Stimulated activated CD8-positive, alpha-beta memory T cell treated with anti-CD3 and anti-CD28 coated beads, Interleukin-4, amount 100 ng/mL, for 48 hours (primary cell): ENCODE results near the gene KIAA1958.

Source experiments
- DNase-seq: peaks from one replicate; pipeline ENCODE4 v3.0.0-alpha.2; 2020

Gene KIAA1958

GRCh38 chr9:112605963-112606699 lies 119.5 kb downstream of the KIAA1958 start:
- DNase-seq = no peak

- DNase-seq = no peak
These were observed 122.2 kb downstream of the KIAA1958 start for GRCh38 chr9:112608851-112609250.

- no peak for DNase-seq
These were observed 129.1 kb downstream of the KIAA1958 start for GRCh38 chr9:112615584-112616266.

DNA sequence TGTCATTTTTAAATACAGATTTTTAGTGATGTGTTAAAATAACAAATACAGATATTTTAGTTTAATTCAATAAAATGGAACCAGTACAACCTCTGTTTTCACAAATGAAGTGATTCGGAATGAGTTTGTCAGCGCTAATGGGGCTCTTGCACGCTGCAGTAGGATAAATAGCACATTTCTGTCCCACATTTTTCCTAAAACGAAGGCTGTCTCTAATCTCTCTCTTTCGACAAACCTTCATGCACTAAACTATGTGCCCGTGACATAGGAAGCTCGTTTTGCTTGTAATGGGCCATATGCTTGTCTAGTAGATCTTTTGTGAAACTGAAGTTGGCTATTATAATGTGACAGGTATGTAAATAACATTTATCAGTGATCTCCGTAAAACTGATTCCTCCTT lies 130.7 kb downstream of the KIAA1958 start:
- DNase-seq = no peak

DNA sequence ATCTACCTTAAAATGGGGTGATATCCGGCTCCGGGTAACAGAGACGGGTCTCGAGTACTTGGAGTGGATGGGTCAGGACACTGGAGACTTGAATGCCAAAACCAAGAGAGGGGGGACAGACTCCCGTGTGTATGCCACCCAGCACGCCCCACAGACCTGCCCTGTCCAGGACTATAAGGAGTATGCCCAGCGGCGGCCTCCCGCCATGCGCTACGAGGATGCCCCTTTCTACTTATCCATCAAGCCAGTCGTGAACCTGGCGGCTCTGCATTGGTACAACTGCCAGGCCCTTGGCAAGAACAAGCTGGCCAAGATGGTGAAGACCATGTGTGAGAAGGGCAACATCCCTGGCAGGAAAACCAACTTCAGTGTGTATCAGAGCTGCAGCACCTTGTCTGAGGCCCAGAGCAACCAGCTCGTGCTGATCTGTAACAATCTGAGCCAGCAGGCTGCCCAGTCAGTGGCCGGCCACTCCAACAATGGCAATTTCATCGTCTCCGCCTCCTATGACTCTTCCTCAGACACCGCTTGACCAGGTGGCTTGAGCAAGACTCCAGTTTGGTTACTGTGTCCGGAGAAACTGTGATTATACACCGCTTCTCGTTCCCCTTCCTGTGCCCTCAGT lies 131.9 kb downstream of the KIAA1958 start:
- no peak for DNase-seq

DNA sequence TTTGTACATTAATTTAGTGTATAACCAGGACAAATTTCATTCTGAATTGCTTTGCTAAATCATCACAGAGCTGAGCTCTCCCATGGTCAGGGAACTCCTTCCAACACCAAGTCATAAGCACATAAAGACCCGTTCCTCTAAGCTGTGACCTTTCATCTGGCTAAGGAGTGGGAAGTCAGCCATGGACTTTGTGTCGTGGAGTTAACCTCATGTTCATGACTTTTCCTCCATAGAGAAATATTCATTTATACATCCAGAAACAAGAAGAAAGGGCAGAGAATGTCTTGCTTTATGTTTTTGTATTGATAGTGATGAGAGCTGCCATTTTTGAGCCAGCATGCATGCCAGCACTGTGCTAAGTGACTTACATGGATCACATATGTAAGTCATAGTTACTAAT lies 133.8 kb downstream of the KIAA1958 start:
- DNase-seq = no peak

- no peak for DNase-seq
These were observed 134.5 kb downstream of the KIAA1958 start for GRCh38 chr9:112621018-112621655.

GRCh38 chr9:112623198-112623597 lies 136.6 kb downstream of the KIAA1958 start:
- DNase-seq = no peak

- DNase-seq = no peak
These were observed 138.4 kb downstream of the KIAA1958 start for GRCh38 chr9:112624711-112625707.

DNA sequence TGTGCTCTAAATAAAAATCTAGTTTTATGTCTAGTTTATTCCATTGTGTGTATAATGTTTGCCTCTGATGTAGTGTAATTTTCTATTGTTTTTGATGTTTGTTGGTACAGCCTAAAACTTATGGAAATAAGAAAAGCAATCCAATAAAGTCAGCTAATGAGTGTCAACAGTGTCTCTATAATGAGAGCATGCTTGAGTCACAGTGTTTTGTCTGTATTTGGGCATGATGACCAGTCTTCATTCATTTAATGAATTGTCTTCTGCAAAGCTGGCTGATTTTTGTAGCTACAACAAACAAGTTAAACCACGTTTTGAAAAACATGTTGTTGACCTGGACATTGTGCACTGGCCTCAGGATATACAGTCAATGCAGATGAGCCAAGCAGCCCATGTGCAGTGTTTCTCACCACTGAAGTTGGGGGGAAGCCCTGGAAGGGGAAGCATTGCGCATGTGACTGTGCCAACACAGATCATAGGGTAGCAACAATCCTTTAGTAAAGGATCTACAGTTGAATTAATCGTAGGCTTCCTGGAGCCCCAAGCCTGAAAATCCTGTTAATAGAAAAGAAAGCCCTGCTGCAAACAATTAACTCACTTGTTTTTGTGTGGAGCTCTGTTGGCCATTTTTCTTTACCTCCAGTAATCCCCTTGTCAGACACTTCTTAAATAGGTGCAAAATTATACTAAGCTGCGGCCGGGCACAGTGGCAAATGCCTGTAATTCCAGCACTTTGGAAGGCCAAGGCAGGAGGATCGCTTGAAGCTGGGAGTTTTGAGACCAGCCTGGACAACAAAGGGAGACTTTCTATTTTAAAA lies 143.3 kb downstream of the KIAA1958 start:
- no peak for DNase-seq

DNA sequence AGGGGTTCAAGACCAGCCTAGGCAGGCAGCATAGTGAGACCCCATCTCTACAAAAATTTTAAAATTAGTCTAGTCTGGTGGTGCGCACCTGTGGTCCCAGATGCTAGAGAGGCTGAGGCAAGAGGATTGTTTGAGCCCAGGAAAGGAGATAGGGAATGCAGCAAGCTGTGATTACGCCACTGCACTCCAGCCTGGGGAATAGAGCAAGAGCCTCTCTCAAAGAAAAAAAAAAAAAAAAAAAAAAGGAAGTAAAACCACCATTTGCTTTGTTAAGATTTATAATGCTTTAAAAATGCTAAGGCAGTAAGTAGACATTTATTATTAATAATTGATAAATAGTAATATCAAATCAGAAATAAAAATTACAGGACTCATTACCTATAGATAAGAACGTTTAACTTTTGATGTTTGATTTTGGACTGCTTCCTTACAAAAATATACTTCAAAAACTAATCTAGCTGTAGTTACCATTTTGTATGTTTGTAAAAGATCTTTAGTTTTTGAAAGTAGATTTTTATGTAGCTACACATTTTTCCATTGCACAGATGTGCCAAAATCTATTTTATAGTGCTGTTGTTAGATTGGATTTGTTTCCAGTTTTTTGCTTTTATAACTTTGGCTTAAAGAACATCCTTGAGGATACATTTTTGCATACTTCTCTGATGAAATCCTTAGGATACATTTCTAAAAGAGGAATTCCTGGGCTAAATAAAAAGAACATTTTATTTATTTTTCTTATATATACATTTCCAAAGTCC lies 144.9 kb downstream of the KIAA1958 start:
- DNase-seq = no peak

DNA sequence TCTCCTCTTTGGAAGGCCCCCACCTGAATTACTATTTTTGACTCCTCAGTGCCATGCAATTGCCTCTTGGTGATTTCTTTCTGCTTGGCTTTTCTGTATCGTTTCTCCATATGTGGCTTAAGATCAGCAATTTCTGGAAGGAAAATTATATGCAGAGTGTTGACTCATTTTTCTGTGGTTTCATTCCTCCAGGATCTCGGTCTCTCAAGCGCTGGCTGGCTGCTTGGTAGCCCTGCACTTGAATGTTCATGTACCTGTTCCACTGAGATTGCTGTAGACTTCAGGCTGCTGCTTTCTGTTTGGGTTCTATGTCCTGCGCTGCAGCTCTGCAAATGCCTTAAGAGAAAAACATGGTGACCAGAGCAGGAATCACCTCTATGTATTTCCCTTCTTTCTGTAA lies 153.7 kb downstream of the KIAA1958 start:
- no peak for DNase-seq

- DNase-seq = no peak
These were observed 155.5 kb downstream of the KIAA1958 start for GRCh38 chr9:112642126-112642525.

- DNase-seq = no peak
These were observed 161.0 kb downstream of the KIAA1958 start for GRCh38 chr9:112647596-112647995.

GRCh38 chr9:112648624-112649023 lies 162.0 kb downstream of the KIAA1958 start:
- DNase-seq = no peak

- no peak for DNase-seq
These were observed 167.7 kb downstream of the KIAA1958 start for GRCh38 chr9:112654282-112654681.

- DNase-seq = no peak
These were observed 169.0 kb downstream of the KIAA1958 start for GRCh38 chr9:112655668-112656067.

DNA sequence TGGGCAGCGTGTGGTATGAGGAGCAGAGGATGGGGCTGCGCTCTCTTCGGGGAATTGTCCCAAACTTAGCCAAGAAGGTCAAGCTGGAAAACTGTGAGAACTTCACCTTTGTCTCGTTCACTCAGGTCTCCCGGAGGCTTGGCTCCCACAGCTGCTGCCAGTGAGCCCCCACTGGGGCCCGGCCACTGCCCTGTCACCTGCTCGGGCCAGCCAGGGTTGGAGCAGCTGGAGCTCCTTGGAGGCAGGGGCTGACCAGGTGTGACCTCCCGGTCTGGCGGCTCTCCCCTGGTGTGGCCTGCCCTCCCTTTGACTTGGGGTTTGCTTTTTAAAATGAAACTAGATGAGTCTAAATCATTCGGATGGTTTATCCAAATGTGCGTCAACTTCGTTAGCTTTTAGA lies 173.3 kb downstream of the KIAA1958 start:
- DNase-seq = no peak

- no peak for DNase-seq
These were observed 177.1 kb downstream of the KIAA1958 start for GRCh38 chr9:112663681-112664080.

DNA sequence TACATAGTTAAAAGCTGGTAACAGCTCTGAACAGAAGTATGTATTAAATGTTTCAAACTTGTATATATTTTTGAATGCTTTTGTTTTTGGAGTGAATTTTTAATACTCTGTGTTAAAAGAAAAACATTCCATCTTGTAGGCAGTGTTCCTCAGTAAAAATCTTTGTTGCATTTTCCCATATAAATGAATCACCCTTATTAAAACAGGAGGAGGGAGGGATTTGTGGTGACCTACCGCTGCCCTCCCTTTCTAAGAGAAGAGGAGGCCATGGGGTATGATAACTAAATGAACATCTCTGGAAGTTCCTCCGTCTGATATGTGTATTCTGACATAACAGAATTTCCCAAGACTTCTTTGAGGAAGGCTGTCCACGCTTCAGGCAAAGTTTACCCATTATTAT lies 177.9 kb downstream of the KIAA1958 start:
- no peak for DNase-seq

DNA sequence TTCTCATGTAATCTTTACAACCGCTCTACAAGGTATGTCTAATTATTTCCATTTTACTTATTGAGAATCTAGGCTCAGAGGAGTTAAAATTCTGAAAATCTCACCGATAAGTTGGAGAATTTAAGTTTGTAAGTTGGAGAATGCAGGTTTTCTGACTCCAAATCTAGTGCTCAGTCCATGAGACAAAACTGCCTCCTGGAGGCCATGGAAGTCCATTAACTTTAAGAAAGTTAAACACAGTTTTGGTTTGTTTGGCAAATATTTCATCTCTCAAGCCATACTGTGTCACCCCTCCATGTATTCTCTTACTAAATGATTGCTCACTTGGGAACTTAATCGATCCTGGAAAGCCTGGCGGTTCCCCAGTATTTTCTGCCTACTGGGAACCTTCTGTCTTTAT lies 178.7 kb downstream of the KIAA1958 start:
- DNase-seq = no peak
